ENCODE results near the gene LAD1.

DNA sequence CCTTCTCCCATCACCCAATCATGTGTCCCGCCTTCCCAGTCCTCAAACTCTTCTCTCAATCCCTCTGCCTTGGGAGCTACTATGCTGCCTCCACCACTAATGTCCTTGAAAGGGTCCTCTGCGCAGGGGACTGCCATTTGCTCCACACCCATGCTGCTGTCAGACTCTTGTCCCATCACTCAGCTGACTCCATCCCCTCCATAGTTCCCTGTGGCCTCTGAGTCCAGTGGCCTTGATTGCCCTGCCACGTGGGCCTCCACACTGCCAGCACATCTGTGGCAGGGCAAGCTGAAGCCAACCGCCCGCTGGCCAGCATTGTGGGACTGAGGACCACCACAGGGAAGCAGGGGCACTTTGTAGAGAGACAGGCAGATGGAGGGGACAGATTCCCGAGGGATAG, 20.3 kb downstream of the LAD1 start:
- TF ChIP-seq FOXM1 (IDR thresholded peaks at IDR 0.05; ENCODE audit: borderline replicate concordance) (no peak), ZNF384 (IDR thresholded peaks at IDR 0.05) (no peak), SP1 (IDR thresholded peaks at IDR 0.05) (no peak), FOXA1 (IDR thresholded peaks at IDR 0.05) (no peak), FOXK2 (IDR thresholded peaks at IDR 0.05) (no peak)
- TF ChIP-seq, protein P1, sequence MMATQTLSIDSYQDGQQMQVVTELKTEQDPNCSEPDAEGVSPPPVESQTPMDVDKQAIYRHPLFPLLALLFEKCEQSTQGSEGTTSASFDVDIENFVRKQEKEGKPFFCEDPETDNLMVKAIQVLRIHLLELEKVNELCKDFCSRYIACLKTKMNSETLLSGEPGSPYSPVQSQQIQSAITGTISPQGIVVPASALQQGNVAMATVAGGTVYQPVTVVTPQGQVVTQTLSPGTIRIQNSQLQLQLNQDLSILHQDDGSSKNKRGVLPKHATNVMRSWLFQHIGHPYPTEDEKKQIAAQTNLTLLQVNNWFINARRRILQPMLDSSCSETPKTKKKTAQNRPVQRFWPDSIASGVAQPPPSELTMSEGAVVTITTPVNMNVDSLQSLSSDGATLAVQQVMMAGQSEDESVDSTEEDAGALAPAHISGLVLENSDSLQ (IDR thresholded peaks at IDR 0.05): no peak

Measured in HEK293T (cell line).